HG03575 (cell line): ENCODE data around the gene GULP1.
"Not testable (repeated sequence)": the region's sequence is repeated elsewhere in the genome, so short reads cannot be mapped to it uniquely, and the experiment has no call there.

Experiments used
- ATAC-seq: cut with Tn5 transposase; IDR thresholded peaks from one replicate; pipeline ENCODE4 v1.9.1; 2021; ENCODE audit not compliant: unreplicated experiment, insufficient number of reproducible peaks, low FRiP score; ENCODE audit errors: extremely low read depth

GULP1 gene

DNA sequence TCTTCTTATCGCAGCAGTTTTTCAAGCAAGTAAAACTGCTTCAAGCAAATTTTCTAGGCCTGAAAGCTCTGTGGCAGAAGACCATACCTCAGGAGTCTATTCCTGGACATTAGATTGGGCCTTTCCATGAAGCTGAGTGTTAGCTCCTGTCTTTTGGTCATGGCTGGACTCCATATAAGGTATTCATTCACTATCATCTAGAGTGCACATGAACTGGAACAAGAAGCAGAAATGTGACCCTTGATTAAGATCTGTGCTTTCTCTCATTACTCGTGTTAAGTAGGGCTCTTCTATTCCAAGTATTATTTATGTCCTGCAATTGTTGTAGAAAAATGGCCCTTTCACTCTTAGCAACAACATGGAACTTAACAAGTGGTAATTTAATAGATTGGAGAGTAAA is 5.9 kb upstream of the GULP1 start:
- ATAC-seq: no peak

DNA sequence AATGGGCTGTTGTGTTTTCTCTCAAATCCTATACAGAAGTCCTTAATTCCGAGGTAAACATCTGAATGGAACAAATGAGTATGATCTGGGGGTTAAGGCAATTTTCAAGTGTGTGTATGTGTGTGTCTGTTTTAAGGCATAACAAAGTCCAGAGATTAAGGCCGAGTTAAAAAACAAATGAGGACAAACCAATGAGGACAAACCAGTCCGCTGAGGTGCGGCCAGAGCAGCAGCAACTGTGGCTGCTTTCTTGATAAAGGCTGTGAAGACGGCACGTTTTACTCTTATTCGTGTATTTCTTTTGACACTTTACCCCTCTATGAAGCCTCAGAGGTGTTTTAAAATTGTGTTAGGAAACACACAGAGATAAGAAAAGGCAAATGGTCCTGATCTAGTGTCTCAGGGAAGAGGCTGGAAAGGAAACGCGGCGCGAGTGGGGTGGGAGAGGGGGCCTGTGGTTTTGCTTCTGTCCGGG is 495 bp upstream of the GULP1 start:
- no peak for ATAC-seq

DNA sequence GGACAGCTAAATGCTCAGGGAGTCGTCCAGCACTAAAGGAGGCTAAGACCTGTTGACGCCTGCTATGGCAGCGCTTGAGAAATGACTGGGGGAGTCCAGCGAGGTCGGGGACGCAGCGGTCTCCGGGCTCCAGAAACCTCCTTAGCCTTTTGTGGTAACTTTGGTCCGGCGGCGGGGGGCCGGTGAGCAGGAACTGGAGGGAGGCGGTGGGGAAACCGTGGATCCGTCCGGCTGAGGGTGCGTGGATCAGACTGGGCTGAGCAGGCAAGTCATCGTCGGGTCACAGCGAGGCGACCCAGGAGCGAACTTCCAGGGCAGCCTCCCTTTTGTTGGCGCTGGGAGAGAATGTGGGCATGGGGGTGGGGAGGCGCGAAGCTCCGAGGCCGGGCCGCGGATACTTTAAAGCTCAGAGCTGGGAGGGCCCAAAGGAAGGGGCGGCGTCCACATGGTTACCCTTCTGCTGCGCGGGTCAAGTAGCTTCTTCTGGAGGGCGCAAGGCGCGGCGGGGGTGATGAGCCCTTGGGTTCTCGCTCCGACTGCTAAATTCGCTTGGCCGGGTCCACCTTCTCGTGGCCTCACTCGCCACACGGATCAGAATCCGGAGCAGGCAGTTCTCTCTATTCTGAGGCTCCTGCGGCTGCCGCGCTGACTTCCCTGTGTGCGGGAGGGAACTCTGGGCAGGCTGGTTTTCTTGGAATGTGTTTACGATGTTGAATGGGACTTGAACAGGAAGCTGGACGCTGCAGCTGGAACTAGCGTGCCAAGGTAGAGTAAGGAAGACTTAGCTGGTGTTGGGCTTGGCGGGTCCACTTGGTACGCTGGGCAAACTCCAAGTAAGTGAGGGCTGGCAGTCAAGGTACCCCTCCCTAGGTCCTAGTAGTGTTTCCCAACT is 920 bp downstream of the GULP1 start:
- no peak for ATAC-seq

DNA sequence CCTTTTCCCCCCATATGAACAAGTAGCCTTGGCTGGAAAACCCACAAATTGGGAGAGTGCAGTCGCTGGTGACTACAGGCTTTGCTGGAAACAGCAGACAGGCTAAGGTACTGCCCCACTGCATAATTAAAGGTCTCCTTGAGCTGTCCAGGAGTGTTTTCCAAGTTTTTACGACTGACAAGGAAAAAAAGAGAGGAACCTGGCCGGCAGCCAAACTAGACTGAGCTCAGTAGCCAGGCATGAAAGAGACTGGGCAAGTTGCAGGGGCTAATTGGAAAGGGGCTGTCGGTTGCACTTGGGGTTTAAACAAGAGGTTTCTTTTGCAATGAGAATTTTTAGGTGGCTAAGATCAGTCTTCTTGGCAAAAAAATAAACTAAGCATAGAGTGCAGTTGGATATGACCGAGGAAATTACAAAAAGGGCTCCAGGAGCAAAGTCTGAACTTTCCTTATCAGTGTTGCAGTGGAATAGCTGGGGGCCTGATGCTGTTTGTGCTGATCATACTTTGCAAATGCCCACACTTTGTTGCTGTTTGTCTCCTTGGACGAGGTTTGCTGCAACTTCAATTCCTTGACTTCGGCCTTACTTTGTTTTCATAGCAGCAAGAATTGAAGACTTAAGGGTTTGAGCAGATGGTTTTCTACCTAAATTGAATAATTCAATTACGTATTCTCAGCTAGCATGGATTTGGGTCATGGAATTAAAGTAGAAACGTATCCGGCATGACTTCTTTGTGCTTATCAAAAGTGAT is 2.1 kb downstream of the GULP1 start:
- ATAC-seq: no peak

DNA sequence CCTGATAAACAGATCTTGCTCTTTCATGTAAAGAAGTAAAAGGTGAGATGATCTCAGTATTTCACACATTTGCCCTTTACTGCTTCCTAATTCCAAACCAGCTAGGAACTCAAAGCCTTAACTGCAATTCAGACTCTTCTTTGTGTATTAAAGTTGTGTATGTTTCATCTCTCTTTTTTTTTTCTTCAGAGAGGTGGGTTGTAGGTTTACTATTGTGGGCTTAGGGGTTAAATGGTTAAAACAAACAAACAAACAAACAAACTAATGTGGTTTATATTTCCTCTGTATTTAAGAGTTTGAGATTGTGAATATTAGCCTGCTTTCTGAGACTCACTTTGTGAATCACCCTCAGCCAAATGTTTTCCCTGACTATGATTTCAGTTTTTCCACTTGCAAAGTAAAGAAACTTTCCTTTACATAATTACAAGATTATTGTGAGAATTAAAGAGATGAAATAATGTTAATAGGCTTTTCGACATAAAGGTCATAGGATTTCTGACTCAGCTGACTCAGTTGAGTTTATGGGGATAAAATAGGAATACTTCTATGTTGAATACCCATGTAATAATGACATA is 2.8 kb downstream of the GULP1 start:
- no peak for ATAC-seq

- ATAC-seq: no peak
These were observed 3.5 kb downstream of the GULP1 start for GRCh38 chr2:188295067-188295685.

GRCh38 chr2:188297978-188298377 is 6.3 kb downstream of the GULP1 start:
- ATAC-seq: no peak

DNA sequence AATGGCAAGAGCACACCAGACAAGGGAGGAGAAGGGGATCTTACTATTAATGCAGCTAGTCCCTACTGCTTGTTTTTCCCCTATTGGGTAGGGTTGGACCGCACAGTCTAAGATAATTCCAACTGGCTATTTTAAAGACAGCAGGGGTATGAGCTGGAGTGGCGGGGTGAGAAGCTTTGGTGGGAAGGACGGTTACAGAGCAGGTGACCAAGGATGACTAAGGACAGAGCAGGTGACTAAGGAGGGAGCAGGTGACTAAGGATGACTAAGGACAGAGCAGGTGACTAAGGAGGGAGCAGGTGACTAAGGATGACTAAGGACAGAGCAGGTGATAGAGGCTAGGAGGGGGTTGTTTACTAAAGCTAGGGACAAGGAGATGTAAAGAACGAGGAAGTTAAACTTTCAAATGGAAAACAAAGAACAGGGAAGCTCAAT is 7.3 kb downstream of the GULP1 start:
- ATAC-seq: not testable (repeated sequence)

DNA sequence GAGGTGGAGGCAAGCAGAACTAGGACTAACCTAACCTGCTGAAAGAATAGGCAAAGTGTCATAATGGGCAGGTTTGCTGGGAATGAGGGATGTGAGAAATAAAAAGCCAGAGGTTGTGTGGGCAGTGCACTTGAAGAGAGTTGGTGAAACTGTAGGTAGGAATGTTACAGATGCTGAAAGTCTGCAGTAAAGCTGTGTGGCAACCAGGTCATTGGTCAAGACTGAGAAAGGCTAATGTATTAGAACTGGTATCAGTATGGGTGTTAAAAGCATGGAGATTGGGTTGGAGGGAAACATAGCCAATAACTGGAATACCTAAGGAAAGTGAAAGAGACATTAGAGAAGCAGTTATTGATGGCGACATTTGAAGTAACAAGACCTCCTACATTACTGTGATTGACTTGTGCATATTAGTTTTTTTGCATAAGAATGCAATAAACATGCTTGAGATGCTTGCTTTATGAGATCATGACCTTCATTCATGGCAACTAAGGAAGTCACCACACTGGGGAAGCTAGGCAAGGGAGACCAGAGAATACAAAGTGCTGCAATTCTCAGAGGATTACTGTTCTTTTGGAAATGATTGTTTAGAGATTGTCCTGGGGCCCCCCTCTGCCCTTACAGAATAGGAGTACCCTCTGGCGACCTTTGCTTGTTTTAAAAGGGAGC is 11.8 kb downstream of the GULP1 start:
- no peak for ATAC-seq

GRCh38 chr2:188305271-188305670 is 13.6 kb downstream of the GULP1 start:
- ATAC-seq: no peak

DNA sequence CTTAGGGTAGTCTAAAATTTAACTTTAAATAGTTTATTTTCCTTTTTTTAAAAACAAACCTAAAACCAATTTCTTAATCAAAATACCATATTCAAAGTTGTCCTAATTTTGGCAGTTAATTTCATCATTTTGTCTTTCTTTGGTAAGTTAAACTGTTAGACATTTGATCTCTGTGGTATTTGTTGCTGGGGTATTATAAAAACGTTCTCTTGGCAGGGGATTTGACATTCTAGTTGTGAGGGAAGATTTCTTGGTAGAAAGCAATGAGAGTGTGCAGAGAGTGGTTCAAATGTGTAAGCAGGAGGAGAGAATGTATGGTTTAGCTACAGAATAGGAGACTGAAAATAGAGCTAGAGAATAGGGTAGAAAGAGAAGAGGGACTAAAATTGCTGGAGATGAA is 14.6 kb downstream of the GULP1 start:
- ATAC-seq: no peak

DNA sequence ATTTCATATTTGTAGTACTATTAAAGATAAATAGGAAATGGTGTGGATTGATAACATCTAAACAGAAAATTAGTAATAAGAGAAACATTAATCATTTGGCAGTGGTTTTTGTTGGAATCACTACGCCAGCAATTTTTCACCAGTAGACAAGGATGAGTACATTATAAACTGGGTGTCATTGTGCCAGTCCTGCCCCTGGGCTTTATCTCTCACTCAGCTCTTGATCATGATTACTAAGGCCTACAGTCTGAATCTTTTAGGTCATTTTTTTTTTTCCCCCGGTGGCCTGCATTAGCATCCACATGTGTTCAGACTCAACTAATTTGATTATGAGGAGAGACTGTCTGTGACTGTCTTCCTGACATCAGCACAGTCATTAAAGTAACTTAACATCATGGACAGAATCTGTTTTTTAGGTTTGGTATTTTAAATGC is 16.2 kb downstream of the GULP1 start:
- no peak for ATAC-seq

GRCh38 chr2:188308483-188308882 is 16.8 kb downstream of the GULP1 start:
- no peak for ATAC-seq

- no peak for ATAC-seq
These were observed 17.7 kb downstream of the GULP1 start for GRCh38 chr2:188309364-188309763.

DNA sequence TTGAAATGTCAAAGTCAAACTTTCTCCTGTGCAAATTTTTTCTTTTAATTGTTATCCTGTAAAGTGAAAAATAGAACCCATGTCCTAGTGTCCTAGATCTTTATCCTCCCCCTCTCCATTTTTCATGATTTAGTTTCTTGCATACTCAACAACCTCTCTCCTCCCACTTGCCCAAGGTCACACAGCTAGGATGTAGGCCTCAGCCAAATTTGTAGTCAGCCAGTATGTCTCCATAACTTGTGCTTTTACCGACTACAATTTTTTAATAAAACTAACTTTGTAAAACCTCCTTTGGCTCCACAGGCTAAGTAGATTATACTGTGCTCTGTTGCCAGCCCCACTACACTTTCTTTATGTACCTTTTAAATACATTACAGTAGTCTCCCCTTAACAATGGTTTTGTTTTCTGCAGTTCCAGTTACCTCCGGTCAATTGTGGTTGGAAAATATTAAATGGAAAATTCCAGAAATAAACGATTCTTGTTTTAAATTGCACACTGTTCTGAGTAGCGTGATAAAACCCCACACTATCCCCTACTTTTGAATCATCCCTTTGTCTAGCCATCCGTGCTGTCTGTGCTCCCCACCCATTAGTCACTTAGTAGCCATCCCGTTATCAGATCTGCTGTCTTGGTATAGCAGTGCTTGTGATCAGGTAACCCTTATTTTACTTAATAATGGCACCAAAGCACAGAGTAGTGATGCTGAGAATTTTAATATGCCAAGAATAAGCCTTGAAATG is 22.8 kb downstream of the GULP1 start:
- no peak for ATAC-seq

DNA sequence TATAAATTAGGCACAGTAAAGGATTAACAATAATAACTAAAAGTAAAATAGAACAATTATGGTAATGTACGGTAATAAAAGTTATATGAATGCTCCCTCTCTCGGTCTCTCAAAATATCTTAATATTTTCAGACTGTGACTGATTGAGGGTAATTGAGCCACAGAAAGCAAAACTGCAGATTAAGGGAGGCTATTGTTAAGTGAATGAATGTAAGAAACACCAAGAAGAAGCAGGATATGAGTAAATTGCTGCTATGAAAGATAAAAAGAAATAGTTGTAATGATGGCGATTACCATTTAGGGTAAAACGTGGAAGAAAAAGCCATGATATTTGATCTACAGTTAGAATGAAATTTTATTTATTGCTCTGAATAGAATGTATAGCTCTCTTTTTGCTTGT is 24.1 kb downstream of the GULP1 start:
- no peak for ATAC-seq

- ATAC-seq: no peak
These were observed 24.7 kb downstream of the GULP1 start for GRCh38 chr2:188316342-188316741.

- ATAC-seq: no peak
These were observed 25.2 kb downstream of the GULP1 start for GRCh38 chr2:188316791-188317423.
